Astrocyte of the cerebellum (primary cell): ENCODE measurements around the gene DSTYK.
A peak's percentile ranks its signal among the peaks of the same experiment; 100 is the strongest.

Experiments
- DNase-seq: peaks from one replicate; pipeline ENCODE4 v3.0.0-alpha.2; 2011; ENCODE audit warnings: low read depth
- H3K4me3 ChIP-seq: 2 replicates; pipeline ENCODE4 v1.5.1; 2011; ENCODE audit warnings: mild to moderate bottlenecking, low read depth, low read length, moderate library complexity
- CTCF ChIP-seq: IDR thresholded peaks from 2 replicates; pipeline ENCODE4 v1.5.1; 2012; ENCODE audit warnings: low read length, low read depth, moderate library complexity, mild to moderate bottlenecking; ENCODE audit errors: missing control alignments
- in situ Hi-C: cut with HindIII; loops from 2 replicates; pipeline ENCODE4 v1.10.0; 2017; ENCODE audit warnings: low sequenced_read_pairs

Gene DSTYK

GRCh38 chr1:205217418-205217817 lies 5.9 kb upstream of the DSTYK start:
- TF ChIP-seq CTCF: no peak
- in situ Hi-C loops: no loop called here
- DNase-seq: no peak
- H3K4me3 ChIP-seq: no peak overlapping the region

GRCh38 chr1:205216588-205216987 lies 5.1 kb upstream of the DSTYK start:
- DNase-seq: no peak
- TF ChIP-seq CTCF: no peak
- in situ Hi-C loops: no loop called here
- H3K4me3 ChIP-seq: no peak overlapping the region

GRCh38 chr1:205214756-205215155 lies 3.3 kb upstream of the DSTYK start:
- TF ChIP-seq CTCF: no peak
- DNase-seq: no peak
- H3K4me3 ChIP-seq: no peak overlapping the region
- in situ Hi-C loops: no loop called here

GRCh38 chr1:205211839-205212536 lies 486 bp upstream of the DSTYK start:
- in situ Hi-C loops: no loop called here
- no peak for DNase-seq
- no peak for TF ChIP-seq CTCF
- peak overlapping the region; percentile 95 for H3K4me3 ChIP-seq

DNA sequence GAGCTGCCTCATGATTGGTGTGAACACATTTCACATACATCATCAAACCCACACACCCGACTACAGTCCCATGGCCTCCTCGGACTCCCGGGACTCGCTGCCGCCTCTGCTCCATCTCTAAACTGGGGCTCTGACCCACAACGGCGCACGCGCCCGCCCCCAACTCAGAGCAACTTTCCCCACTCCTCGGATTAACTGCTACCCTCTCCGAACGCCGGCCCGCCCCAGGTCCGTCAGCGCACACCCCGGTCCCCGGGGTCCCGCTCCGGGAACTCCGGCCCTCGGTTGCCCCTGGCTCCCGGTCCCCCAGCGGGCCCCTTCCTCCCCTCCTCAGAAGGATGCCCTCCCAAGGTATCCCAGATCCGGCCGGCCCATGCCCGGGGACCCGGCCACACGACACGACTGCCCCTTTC lies 740 bp downstream of the DSTYK start:
- H3K4me3 ChIP-seq: peak overlapping the region; percentile 95
- in situ Hi-C loops: no loop called here
- no peak for DNase-seq
- no peak for TF ChIP-seq CTCF

DNA sequence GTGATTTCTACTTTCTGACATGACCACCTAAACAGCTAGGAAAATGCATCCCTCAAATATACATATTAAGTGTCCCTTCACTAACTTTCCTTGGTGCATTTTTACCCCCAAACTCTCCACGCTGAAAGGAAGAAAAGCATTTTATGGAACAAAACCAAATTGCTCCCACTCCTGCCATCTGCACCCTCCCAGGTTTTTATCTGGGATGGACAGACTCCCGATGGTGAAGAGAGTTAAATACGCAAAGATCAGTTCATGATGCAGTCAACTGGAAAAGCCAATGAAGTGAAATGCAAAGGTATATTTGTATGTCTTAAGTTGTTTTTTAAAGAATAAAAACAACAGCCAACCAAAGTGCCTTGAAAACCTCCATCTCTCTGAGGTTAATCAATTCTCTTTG lies 2.7 kb downstream of the DSTYK start:
- no peak for DNase-seq
- no peak overlapping the region for H3K4me3 ChIP-seq
- in situ Hi-C loops: no loop called here
- TF ChIP-seq CTCF: no peak
